Epithelial cell of proximal tubule (primary cell): Measurements from ENCODE around the gene ULK4. TPM values are rescaled to one million over a fixed set of nuclear protein-coding genes. Genes with fewer than 3 reads are reported as not detected.

Source experiments
- DNase-seq: peaks from one replicate; pipeline ENCODE4 v3.0.0-alpha.2; 2011; ENCODE audit warnings: low read depth
- H3K4me3 ChIP-seq: 2 replicates; pipeline ENCODE4 v1.5.1; 2011; ENCODE audit warnings: low read depth, mild to moderate bottlenecking, low read length
- total RNA-seq: library from RNA; depleted of rRNA; stranded (reverse); fragments of >200 nt; gene quantifications from 2 replicates; pipeline ENCODE4 v1.2.3, GENCODE V29; 2015
- TF ChIP-seq, protein P1 (sequence below): conservative IDR thresholded peaks from 2 replicates; pipeline ENCODE4 v1.5.1; 2012; ENCODE audit warnings: low read depth, mild to moderate bottlenecking, low read length

The ULK4 gene
- total RNA-seq, 1 donor from 2014 or later = 2.2 TPM

DNA sequence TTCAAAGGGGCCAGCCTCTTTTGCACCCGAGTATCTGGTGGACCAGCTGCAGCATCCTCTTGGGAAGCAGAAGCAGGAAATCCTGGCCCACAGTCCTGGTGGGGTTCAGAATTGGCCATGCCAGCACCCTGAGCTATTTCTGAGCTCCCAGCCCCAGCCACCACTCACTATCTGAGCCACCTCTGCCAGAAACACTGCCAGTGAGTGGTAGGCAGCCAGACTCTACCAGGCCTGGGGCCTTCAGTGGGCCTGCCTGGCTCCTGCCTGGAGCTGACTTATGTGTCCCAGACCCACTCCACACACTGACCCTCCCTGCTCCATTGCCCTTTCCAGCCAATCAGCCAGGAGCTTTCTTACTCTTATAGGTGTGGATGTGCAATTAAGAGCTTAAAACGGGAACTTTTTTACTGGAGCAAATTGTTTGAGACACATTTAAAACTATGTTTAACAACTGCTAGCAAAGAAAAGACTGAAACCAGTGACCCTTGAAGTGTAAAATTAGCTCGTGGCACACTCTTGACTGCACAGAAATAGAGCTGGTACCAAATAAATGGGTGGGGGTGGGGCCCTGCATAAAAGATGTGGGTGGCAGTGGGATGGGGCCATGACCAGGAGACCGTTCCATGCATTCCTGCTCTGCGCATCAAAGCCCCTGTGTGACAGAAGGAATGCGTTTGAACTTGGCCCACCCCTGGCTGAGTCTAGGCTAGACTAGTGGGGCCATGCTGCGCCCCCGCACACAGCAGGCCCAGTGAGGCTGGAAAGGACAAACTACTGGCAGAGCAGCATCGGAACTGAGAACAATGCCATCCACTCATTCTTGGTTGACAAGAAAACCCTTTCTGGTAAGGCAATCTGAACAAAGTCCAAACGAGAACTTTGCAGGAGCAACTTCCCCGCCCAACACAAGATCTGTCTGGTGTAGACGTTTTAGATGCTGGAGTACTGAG lies 714.6 kb downstream of the ULK4 start:
- DNase-seq = no peak
- no peak overlapping the region for H3K4me3 ChIP-seq
- TF ChIP-seq, protein P1, sequence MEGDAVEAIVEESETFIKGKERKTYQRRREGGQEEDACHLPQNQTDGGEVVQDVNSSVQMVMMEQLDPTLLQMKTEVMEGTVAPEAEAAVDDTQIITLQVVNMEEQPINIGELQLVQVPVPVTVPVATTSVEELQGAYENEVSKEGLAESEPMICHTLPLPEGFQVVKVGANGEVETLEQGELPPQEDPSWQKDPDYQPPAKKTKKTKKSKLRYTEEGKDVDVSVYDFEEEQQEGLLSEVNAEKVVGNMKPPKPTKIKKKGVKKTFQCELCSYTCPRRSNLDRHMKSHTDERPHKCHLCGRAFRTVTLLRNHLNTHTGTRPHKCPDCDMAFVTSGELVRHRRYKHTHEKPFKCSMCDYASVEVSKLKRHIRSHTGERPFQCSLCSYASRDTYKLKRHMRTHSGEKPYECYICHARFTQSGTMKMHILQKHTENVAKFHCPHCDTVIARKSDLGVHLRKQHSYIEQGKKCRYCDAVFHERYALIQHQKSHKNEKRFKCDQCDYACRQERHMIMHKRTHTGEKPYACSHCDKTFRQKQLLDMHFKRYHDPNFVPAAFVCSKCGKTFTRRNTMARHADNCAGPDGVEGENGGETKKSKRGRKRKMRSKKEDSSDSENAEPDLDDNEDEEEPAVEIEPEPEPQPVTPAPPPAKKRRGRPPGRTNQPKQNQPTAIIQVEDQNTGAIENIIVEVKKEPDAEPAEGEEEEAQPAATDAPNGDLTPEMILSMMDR = no peak

GRCh38 chr3:41244620-41245336 lies 717.1 kb downstream of the ULK4 start:
- DNase-seq = no peak
- TF ChIP-seq, protein P1 = no peak

GRCh38 chr3:41243183-41243582 lies 718.7 kb downstream of the ULK4 start:
- TF ChIP-seq, protein P1 = no peak
- H3K4me3 ChIP-seq = no peak overlapping the region
- no peak for DNase-seq

More at GRCh38 chr3:41244620-41245336, 717.1 kb downstream of the ULK4 start:
- H3K4me3 ChIP-seq = no peak overlapping the region

DNA sequence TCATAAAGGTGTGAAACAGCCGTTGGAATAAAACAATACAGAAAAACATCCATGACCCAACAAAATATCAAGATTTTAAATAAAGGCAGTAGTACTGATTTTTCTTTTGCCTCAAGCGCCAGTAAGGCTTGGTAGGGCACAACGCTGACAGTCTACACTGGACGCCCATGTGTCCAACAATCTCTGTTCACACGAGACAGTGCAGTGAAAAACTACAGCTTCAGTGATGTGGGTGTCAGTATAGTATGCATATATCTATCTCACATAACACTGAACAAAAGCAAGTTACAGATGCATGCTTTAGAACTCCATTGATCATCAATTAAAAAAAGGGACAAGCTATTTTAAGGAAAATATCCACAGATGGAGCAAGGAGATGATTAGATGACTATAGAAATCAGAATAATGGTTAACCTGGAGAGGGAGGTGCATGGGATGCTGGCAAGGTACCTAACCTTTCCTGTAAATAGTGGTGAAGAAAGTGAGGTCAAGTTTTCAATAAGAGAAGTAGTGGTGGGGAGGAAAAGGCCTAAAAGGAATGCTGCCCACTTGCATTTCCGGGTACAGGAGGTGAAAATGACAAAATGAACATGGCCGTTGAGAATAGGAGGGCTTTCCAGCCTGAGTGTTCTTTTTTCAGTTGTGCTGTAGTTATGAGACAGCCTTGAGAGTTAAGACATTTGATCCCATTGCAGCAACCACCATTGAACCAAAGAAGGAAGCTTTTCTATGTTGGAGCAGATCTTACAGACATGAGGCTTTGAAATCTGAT lies 719.9 kb downstream of the ULK4 start:
- TF ChIP-seq, protein P1 = no peak
- DNase-seq = no peak
- no peak overlapping the region for H3K4me3 ChIP-seq

DNA sequence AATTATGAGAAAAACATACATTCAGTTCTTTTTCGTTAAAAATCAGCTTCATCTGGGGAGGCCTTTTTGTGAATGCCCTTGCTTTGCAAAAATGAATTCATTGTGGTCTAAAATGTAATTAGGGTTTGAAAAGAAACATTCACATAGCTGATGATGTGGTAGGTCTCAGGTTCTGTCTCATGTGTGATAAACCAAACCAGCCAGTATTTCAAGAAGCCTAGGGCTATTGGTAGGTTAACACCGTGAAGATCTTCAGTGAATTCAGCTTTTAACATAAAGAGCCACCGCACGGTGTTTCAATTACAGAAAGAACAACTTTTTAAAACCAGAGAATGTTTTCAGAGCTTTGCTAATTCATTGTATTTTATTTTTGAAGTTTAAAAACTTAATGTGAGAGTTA lies 720.7 kb downstream of the ULK4 start:
- H3K4me3 ChIP-seq = no peak overlapping the region
- no peak for DNase-seq
- TF ChIP-seq, protein P1 = no peak

DNA sequence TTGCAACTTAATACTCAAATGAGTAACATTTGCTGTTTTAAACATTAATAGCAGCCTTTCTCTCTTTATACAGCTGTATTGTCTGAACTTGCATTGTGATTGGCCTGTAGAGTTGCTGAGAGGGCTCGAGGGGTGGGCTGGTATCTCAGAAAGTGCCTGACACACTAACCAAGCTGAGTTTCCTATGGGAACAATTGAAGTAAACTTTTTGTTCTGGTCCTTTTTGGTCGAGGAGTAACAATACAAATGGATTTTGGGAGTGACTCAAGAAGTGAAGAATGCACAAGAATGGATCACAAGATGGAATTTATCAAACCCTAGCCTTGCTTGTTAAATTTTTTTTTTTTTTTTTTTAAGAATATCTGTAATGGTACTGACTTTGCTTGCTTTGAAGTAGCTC lies 722.3 kb downstream of the ULK4 start:
- DNase-seq = no peak
- no peak overlapping the region for H3K4me3 ChIP-seq
- TF ChIP-seq, protein P1 = no peak
